B cell (primary cell): Measurements from ENCODE around the gene ANKRD52. TPM values are rescaled to one million over a fixed set of nuclear protein-coding genes. Genes with fewer than 3 reads are reported as not detected.
A peak's percentile ranks its signal among the peaks of the same experiment; 100 is the strongest.

Experiments used
- ATAC-seq: fragments of 200-7000 bp; cut with Tn5 transposase; one replicate; pipeline ENCODE4 v1.10.0; 2021; ENCODE audit warnings: low read depth, mild to moderate bottlenecking, moderate number of reproducible peaks, moderate library complexity
- CTCF ChIA-PET: fragments of 350-600 bp; sonication (Branson Sonifier 250); formaldehyde crosslinking; loops from one replicate; lab custom pipeline; 2021; ENCODE audit warnings: antibody characterized with exemption, inconsistent platforms; lab: Charles Lee
- POLR2A ChIA-PET: fragments of 350-600 bp; sonication (Branson Sonifier 250); formaldehyde crosslinking; loops from one replicate; lab custom pipeline; 2021; ENCODE audit warnings: antibody characterized with exemption; lab: Charles Lee
- DNase-seq: peaks from one replicate; pipeline ENCODE4 v3.0.0; 2013
- H2AFZ ChIP-seq: 2 replicates; pipeline ENCODE4 v1.6.1; 2012; ENCODE audit warnings: mild to moderate bottlenecking, low read depth, low read length; ENCODE audit not compliant: insufficient read depth, poor library complexity, severe bottlenecking
- H3K27ac ChIP-seq, 2 donors: 1 replicate in 1 of 2; 2 replicates in 1 of 2; pipeline ENCODE4 v1.5.1; 2012 to 2013; ENCODE audit warnings: low read length in 2 of 2, mild to moderate bottlenecking in 2 of 2, moderate library complexity in 1 of 2
- H3K27me3 ChIP-seq, 4 experiments: fragments of 200-600 bp in 1 of 4; sonication (generic) in 1 of 4; replicated peaks in 1 of 4; 1 replicate in 2 of 4; 2 replicates in 2 of 4; pipeline versions ENCODE4 v1.6.1 to v1.7.0; 2013 to 2016; ENCODE audit warnings: low read length in 3 of 4, mild to moderate bottlenecking in 2 of 4, mixed read lengths in 1 of 4, moderate library complexity in 1 of 4; ENCODE audit not compliant: insufficient read depth in 4 of 4, control insufficient read depth in 3 of 4; ENCODE audit errors: control extremely low read depth in 1 of 4
- H3K36me3 ChIP-seq, 2 experiments: replicated peaks in 1 of 2; 1 replicate in 1 of 2; 2 replicates in 1 of 2; pipeline versions ENCODE4 v1.6.1 to v1.7.1; 2013; ENCODE audit warnings: low read length in 1 of 2; ENCODE audit not compliant: insufficient read depth in 2 of 2, control insufficient read depth in 1 of 2; ENCODE audit errors: control extremely low read depth in 1 of 2, extremely low read depth in 1 of 2
- H3K4me1 ChIP-seq, 2 donors: fragments of 200-600 bp in 1 of 2; sonication (generic) in 1 of 2; 1 replicate in 1 of 2; 2 replicates in 1 of 2; pipeline versions ENCODE4 v1.5.1 to v1.6.1; 2013 to 2017; ENCODE audit warnings: low read length in 2 of 2; ENCODE audit not compliant: control insufficient read depth in 2 of 2, insufficient read depth in 2 of 2
- H3K4me2 ChIP-seq: replicated peaks from 2 replicates; pipeline ENCODE3; 2012; ENCODE audit warnings: mild to moderate bottlenecking, low read depth, low read length; ENCODE audit not compliant: poor library complexity, severe bottlenecking
- H3K4me3 ChIP-seq, 5 experiments: fragments of 200-600 bp in 1 of 5; sonication (generic) in 1 of 5; 1 replicate in 3 of 5; 2 replicates in 2 of 5; pipeline versions ENCODE4 v1.5.1 to v1.7.0; 2011 to 2016; ENCODE audit warnings: low read length in 4 of 5, mild to moderate bottlenecking in 4 of 5, low read depth in 2 of 5, control low read depth in 1 of 5, moderate library complexity in 1 of 5; ENCODE audit not compliant: insufficient read depth in 1 of 5; ENCODE audit errors: control extremely low read depth in 1 of 5, extremely low read depth in 1 of 5
- H3K79me2 ChIP-seq: fragments of 200-600 bp; sonication (generic); one replicate; pipeline ENCODE4 v1.6.0; 2016; ENCODE audit warnings: low read length; ENCODE audit not compliant: control insufficient read depth, insufficient read depth
- H3K9ac ChIP-seq: fragments of 200-600 bp; sonication (generic); 2 replicates; pipeline ENCODE4 v1.6.1; 2017; ENCODE audit warnings: mild to moderate bottlenecking, low read length, moderate library complexity
- H3K9me3 ChIP-seq, 3 donors: one replicate each; pipeline versions ENCODE4 v1.6.1 to v1.7.1; 2013; ENCODE audit warnings: low read length in 2 of 3; ENCODE audit not compliant: control insufficient read depth in 2 of 3, insufficient read depth in 1 of 3; ENCODE audit errors: control extremely low read depth in 1 of 3
- H4K20me1 ChIP-seq: 2 replicates; pipeline ENCODE4 v1.6.0; 2012; ENCODE audit warnings: mild to moderate bottlenecking, low read length; ENCODE audit not compliant: insufficient read depth, control insufficient read depth, poor library complexity, severe bottlenecking
- H3K27ac Mint-ChIP-seq: one replicate; pipeline ENCODE4 v1.8.0; 2021; ENCODE audit warnings: mixed read lengths
- H3K27me3 Mint-ChIP-seq: one replicate; pipeline ENCODE4 v1.8.0; 2021; ENCODE audit warnings: mixed read lengths
- H3K4me1 Mint-ChIP-seq: one replicate; pipeline ENCODE4 v1.8.0; 2021; ENCODE audit warnings: mixed read lengths
- H3K4me3 Mint-ChIP-seq: one replicate; pipeline ENCODE4 v1.8.0; 2021; ENCODE audit warnings: mixed read lengths
- H3K9me3 Mint-ChIP-seq: one replicate; pipeline ENCODE4 v1.8.0; 2022; ENCODE audit warnings: mixed read lengths; ENCODE audit not compliant: insufficient read depth
- CTCF ChIP-seq: fragments of 200-600 bp; IDR thresholded peaks from one replicate; pipeline ENCODE4 v1.8.0; 2022; ENCODE audit warnings: antibody characterized with exemption, mild to moderate bottlenecking
- EZH2 ChIP-seq: IDR thresholded peaks from 2 replicates; pipeline ENCODE4 v1.6.1; 2012; ENCODE audit warnings: borderline replicate concordance, low read depth, mild to moderate bottlenecking, moderate library complexity, low read length; ENCODE audit not compliant: insufficient read depth, poor library complexity, severe bottlenecking
- WGBS: methylation state at CpG from one replicate; pipeline ENCODE4 v1.1.5; 2013; ENCODE audit warnings: missing lambda C conversion rate; ENCODE audit not compliant: insufficient coverage; 5-methylcytosine and 5-hydroxymethylcytosine counted together
- intact Hi-C: fragments of 100-400 bp; cut with micrococcal nuclease; formaldehyde crosslinking; loops from one replicate; pipeline ENCODE4 v1.10.0; 2022
- polyA plus RNA-seq: library from polyadenylated mRNA; depleted of rRNA; stranded (reverse); fragments of >200 nt; gene quantifications from 2 replicates; pipeline ENCODE4 v1.2.3, GENCODE V29; 2012
- total RNA-seq, 2 donors: library from RNA; stranded (reverse); fragments of 120-200 nt in 1 of 2; gene quantifications; 1 replicate in 1 of 2; 2 replicates in 1 of 2; pipeline versions ENCODE4 v1.2.3 to v1.2.4, GENCODE V29; 2013 to 2022

The ANKRD52 gene
- total and polyA plus RNA-seq, 2 donors (not counting 1 experiment from before 2014, with no cell fraction given) = 17.9 to 46.5 TPM

- 93% methylated on average over 6 of the region's 8 CpGs for WGBS
- ATAC-seq = no peak
- peak overlapping the region; percentile 31 for H3K4me2 ChIP-seq
Observed at GRCh38 chr12:56297400-56297799, 39.2 kb upstream of the ANKRD52 start.

More at GRCh38 chr12:56297400-56297799, 39.2 kb upstream of the ANKRD52 start:
- Histone ChIP-seq H3K27me3 (no peaks in the 10 kb centered on the region), H3K9ac (no peak overlapping the region), H3K36me3 (peaks cover 0 to 7% of the 10 kb centered on the region in 2 experiments), H2AFZ (no peak overlapping the region), H4K20me1 (peaks cover 39% of the 10 kb centered on the region), H3K4me3 (no peak overlapping the region), H3K79me2 (peaks cover 88% of the 10 kb centered on the region), H3K4me1 (peaks cover 45 to 53% of the 10 kb centered on the region in 2 donors), H3K9me3 (no peaks in the 10 kb centered on the region), H3K27ac (peak overlapping the region in 1 of 2 donors; percentile 55)
- Mint-ChIP-seq H3K4me1 (peaks cover 63% of the 10 kb centered on the region), H3K4me3 (peak overlapping the region; percentile 49), H3K9me3 (no peaks in the 10 kb centered on the region), H3K27ac (peak overlapping the region; percentile 71), H3K27me3 (no peaks in the 10 kb centered on the region)
- POLR2A ChIA-PET = no interaction called here
- no peak for TF ChIP-seq CTCF
- no peak for TF ChIP-seq EZH2
- intact Hi-C loops = no loop called here
- CTCF ChIA-PET = interaction anchor here (1.0 to 2.2 kb wide), 5 partner anchors 11 to 178 kb away, joined by 3 to 8 read pairs (median 5); partner anchors contain the start of genes PAN2 and SMARCC2
- DNase-seq = no peak
